ENCODE data around the gene BMP8A. TPM values are rescaled to one million over a fixed set of nuclear protein-coding genes. Genes with fewer than 3 reads are reported as not detected.
"Not testable (repeated sequence)": the region's sequence is repeated elsewhere in the genome, so short reads cannot be mapped to it uniquely, and the experiment has no call there.

BMP8A gene
- total and polyA plus RNA-seq, 3 experiments from 2014 or later, result 0.18 TPM; not detected in 2

GRCh38 chr1:39522661-39523567, 31.5 kb downstream of the BMP8A start:
- H3K4me1 Mint-ChIP-seq, result peaks cover 6 to 16% (median 8%) of the 10 kb centered on the region in 3 donors
- Histone ChIP-seq H3K4me3 (ENCODE audit: low read length) (no peak overlapping the region), H3K4me1 (ENCODE audit: insufficient read depth, low read length) (peaks cover 12% of the 10 kb centered on the region), H3K27me3 (ENCODE audit: insufficient read depth, low read length, poor library complexity, severe bottlenecking) (no peaks in the 10 kb centered on the region), H3K27ac (ENCODE audit: low read depth, low read length) (no peak overlapping the region), H3K36me3 (ENCODE audit: insufficient read depth, low read length) (peaks cover 2% of the 10 kb centered on the region), H3K9me3 (ENCODE audit: low read length) (no peaks in the 10 kb centered on the region)
- no peaks in the 10 kb centered on the region for H3K9me3 Mint-ChIP-seq
- peaks cover 0 to 9% (median 0%) of the 10 kb centered on the region in 3 donors for H3K36me3 Mint-ChIP-seq
- DNase-seq, result no peak
- H3K4me3 Mint-ChIP-seq, result no peak overlapping the region
- H3K27me3 Mint-ChIP-seq, result no peaks in the 10 kb centered on the region
- no peak overlapping the region for H3K27ac Mint-ChIP-seq
- ChIA-PET POLR2A (no interaction called here), CTCF (no interaction called here)

GRCh38 chr1:39524171-39524570, 32.7 kb downstream of the BMP8A start:
- Histone ChIP-seq H3K27me3 (ENCODE audit: insufficient read depth, low read length, poor library complexity, severe bottlenecking) (no peaks in the 10 kb centered on the region), H3K4me3 (ENCODE audit: low read length) (no peak overlapping the region), H3K36me3 (ENCODE audit: insufficient read depth, low read length) (peaks cover 7% of the 10 kb centered on the region), H3K4me1 (ENCODE audit: insufficient read depth, low read length) (peaks cover 12% of the 10 kb centered on the region), H3K9me3 (ENCODE audit: low read length) (no peaks in the 10 kb centered on the region), H3K27ac (ENCODE audit: low read depth, low read length) (no peak overlapping the region)
- Mint-ChIP-seq H3K27ac (peak overlapping the region in 2 of 8 donors; percentile 60 to 70), H3K27me3 (peaks cover 0 to 1% of the 10 kb centered on the region in 2 donors), H3K9me3 (no peaks in the 10 kb centered on the region), H3K4me3 (peak overlapping the region in 1 of 7 donors; percentile 3), H3K4me1 (peaks cover 6 to 16% (median 8%) of the 10 kb centered on the region in 3 donors), H3K36me3 (peaks cover 0 to 18% (median 0%) of the 10 kb centered on the region in 3 donors)
- CTCF ChIA-PET, result no interaction called here
- DNase-seq, result no peak
- POLR2A ChIA-PET, result no interaction called here

- Histone ChIP-seq H3K4me1 (ENCODE audit: insufficient read depth, low read length) (peaks cover 12% of the 10 kb centered on the region), H3K27ac (ENCODE audit: low read depth, low read length) (no peak overlapping the region), H3K9me3 (ENCODE audit: low read length) (no peaks in the 10 kb centered on the region), H3K36me3 (ENCODE audit: insufficient read depth, low read length) (peaks cover 7% of the 10 kb centered on the region), H3K27me3 (ENCODE audit: insufficient read depth, low read length, poor library complexity, severe bottlenecking) (no peaks in the 10 kb centered on the region), H3K4me3 (ENCODE audit: low read length) (no peak overlapping the region)
- peaks cover 0 to 23% (median under 1%) of the 10 kb centered on the region in 3 donors for H3K36me3 Mint-ChIP-seq
- CTCF ChIA-PET, result interaction anchor here (1.4 kb wide), 1 partner anchor 426 kb away, joined by 3 read pairs; no protein-coding TSS in a partner anchor
- H3K4me3 Mint-ChIP-seq, result no peak overlapping the region
- peaks cover 0 to 1% of the 10 kb centered on the region in 2 donors for H3K27me3 Mint-ChIP-seq
- DNase-seq, result no peak
- H3K9me3 Mint-ChIP-seq, result no peaks in the 10 kb centered on the region
- peaks cover 6 to 16% (median 8%) of the 10 kb centered on the region in 3 donors for H3K4me1 Mint-ChIP-seq
- POLR2A ChIA-PET, result no interaction called here
- peak overlapping the region in 5 of 8 donors; percentile 38 to 98 (median 63) for H3K27ac Mint-ChIP-seq
Observed at GRCh38 chr1:39524591-39525365, 33.3 kb downstream of the BMP8A start.

- peaks cover 12% of the 10 kb centered on the region for H3K4me1 ChIP-seq (ENCODE audit: insufficient read depth, low read length)
- H3K9me3 Mint-ChIP-seq, result no peaks in the 10 kb centered on the region
- H3K36me3 ChIP-seq (ENCODE audit: insufficient read depth, low read length), result peaks cover 7% of the 10 kb centered on the region
- H3K27ac ChIP-seq (ENCODE audit: low read depth, low read length), result no peak overlapping the region
- H3K27me3 ChIP-seq (ENCODE audit: insufficient read depth, low read length, poor library complexity, severe bottlenecking), result no peaks in the 10 kb centered on the region
- DNase-seq, result peak in 4 of 5 donors; percentile 43 to 80 (median 56)
- peaks cover 0 to 1% of the 10 kb centered on the region in 2 donors for H3K27me3 Mint-ChIP-seq
- H3K4me3 ChIP-seq (ENCODE audit: low read length), result no peak overlapping the region
- CTCF ChIA-PET, result interaction anchor here (1.4 kb wide), 1 partner anchor 427 kb away, joined by 3 read pairs; no protein-coding TSS in a partner anchor
- H3K36me3 Mint-ChIP-seq, result peaks cover 0 to 29% (median 4%) of the 10 kb centered on the region in 3 donors
- POLR2A ChIA-PET, result no interaction called here
- peak overlapping the region in 2 of 7 donors; percentile 23 to 61 for H3K4me3 Mint-ChIP-seq
- H3K4me1 Mint-ChIP-seq, result peaks cover 6 to 16% (median 8%) of the 10 kb centered on the region in 3 donors
- H3K9me3 ChIP-seq (ENCODE audit: low read length), result no peaks in the 10 kb centered on the region
- H3K27ac Mint-ChIP-seq, result peak overlapping the region; percentile 21 to 98 (median 69)
Observed at GRCh38 chr1:39525366-39526165, 34.1 kb downstream of the BMP8A start.

GRCh38 chr1:39526466-39527189, 35.2 kb downstream of the BMP8A start:
- ChIA-PET POLR2A (no interaction called here), CTCF (interaction anchor here (1.4 kb wide), 1 partner anchor 428 kb away, joined by 3 read pairs; no protein-coding TSS in a partner anchor)
- peaks cover 6 to 16% (median 8%) of the 10 kb centered on the region in 3 donors for H3K4me1 Mint-ChIP-seq
- Histone ChIP-seq H3K4me3 (ENCODE audit: low read length) (no peak overlapping the region), H3K36me3 (ENCODE audit: insufficient read depth, low read length) (peaks cover 7% of the 10 kb centered on the region), H3K27ac (ENCODE audit: low read depth, low read length) (no peak overlapping the region), H3K27me3 (ENCODE audit: insufficient read depth, low read length, poor library complexity, severe bottlenecking) (no peaks in the 10 kb centered on the region), H3K4me1 (ENCODE audit: insufficient read depth, low read length) (peaks cover 12% of the 10 kb centered on the region), H3K9me3 (ENCODE audit: low read length) (no peaks in the 10 kb centered on the region)
- DNase-seq, result no peak
- no peak overlapping the region for H3K4me3 Mint-ChIP-seq
- H3K27ac Mint-ChIP-seq, result peak overlapping the region in 3 of 8 donors; percentile 29 to 98 (median 75)
- H3K9me3 Mint-ChIP-seq, result no peaks in the 10 kb centered on the region
- peaks cover 0 to 1% of the 10 kb centered on the region in 2 donors for H3K27me3 Mint-ChIP-seq
- peaks cover 0 to 34% (median 7%) of the 10 kb centered on the region in 3 donors for H3K36me3 Mint-ChIP-seq

GRCh38 chr1:39527190-39527579, 35.7 kb downstream of the BMP8A start:
- peak overlapping the region in 2 of 8 donors; percentile 29 to 83 for H3K27ac Mint-ChIP-seq
- CTCF ChIA-PET, result interaction anchor here (1.0 kb wide), 1 partner anchor 428 kb away, joined by 3 read pairs; no protein-coding TSS in a partner anchor
- H3K4me1 ChIP-seq (ENCODE audit: insufficient read depth, low read length), result peaks cover 12% of the 10 kb centered on the region

GRCh38 chr1:39528082-39528481, 36.6 kb downstream of the BMP8A start:
- POLR2A ChIA-PET, result no interaction called here
- no peak overlapping the region for H3K4me3 ChIP-seq (ENCODE audit: low read length)
- no peaks in the 10 kb centered on the region for H3K9me3 ChIP-seq (ENCODE audit: low read length)
- H3K27me3 ChIP-seq (ENCODE audit: insufficient read depth, low read length, poor library complexity, severe bottlenecking), result no peaks in the 10 kb centered on the region
- peaks cover 12% of the 10 kb centered on the region for H3K4me1 ChIP-seq (ENCODE audit: insufficient read depth, low read length)
- CTCF ChIA-PET, result interaction anchor here (1.0 to 3.4 kb wide), 2 partner anchors 11 to 429 kb away, joined by 3 to 7 read pairs; no protein-coding TSS in a partner anchor
- Mint-ChIP-seq H3K4me3 (no peak overlapping the region), H3K36me3 (peaks cover 0 to 42% (median 10%) of the 10 kb centered on the region in 3 donors), H3K4me1 (peaks cover 6 to 16% (median 8%) of the 10 kb centered on the region in 3 donors), H3K27me3 (peaks cover 0 to 1% of the 10 kb centered on the region in 2 donors), H3K9me3 (no peaks in the 10 kb centered on the region), H3K27ac (peak overlapping the region in 2 of 8 donors; percentile 26 to 42)
- H3K36me3 ChIP-seq (ENCODE audit: insufficient read depth, low read length), result peaks cover 7% of the 10 kb centered on the region
- no peak for DNase-seq
- H3K27ac ChIP-seq (ENCODE audit: low read depth, low read length), result no peak overlapping the region

More at GRCh38 chr1:39527190-39527579, 35.7 kb downstream of the BMP8A start:
- DNase-seq; H3K27me3 ChIP-seq (ENCODE audit: insufficient read depth, low read length, poor library complexity, severe bottlenecking); H3K36me3 ChIP-seq (ENCODE audit: insufficient read depth, low read length); POLR2A ChIA-PET; H3K9me3 ChIP-seq (ENCODE audit: low read length); H3K9me3 Mint-ChIP-seq; H3K4me3 Mint-ChIP-seq; H3K27me3 Mint-ChIP-seq; H3K27ac ChIP-seq (ENCODE audit: low read depth, low read length); H3K4me3 ChIP-seq (ENCODE audit: low read length): not testable (repeated sequence)
- Mint-ChIP-seq H3K4me1 (peaks cover 6 to 16% (median 8%) of the 10 kb centered on the region in 3 donors), H3K36me3 (peaks cover 0 to 39% (median 10%) of the 10 kb centered on the region in 3 donors)
